K562 (cell line): ENCODE data around the gene ST6GALNAC6. TPM values are rescaled to one million over a fixed set of nuclear protein-coding genes. Genes with fewer than 3 reads are reported as not detected.

Source experiments
- CTCF ChIP-seq, 3 experiments: IDR thresholded peaks in 2 of 3; conservative IDR thresholded peaks in 1 of 3; 2 replicates each; pipeline ENCODE4 v1.5.1; 2011 to 2012; ENCODE audit warnings: low read length in 3 of 3, mild to moderate bottlenecking in 3 of 3, control low read depth in 2 of 3, improper control_type of control experiment in 1 of 3, inconsistent platforms in 1 of 3, low read depth in 1 of 3, mixed read lengths in 1 of 3, moderate library complexity in 1 of 3; ENCODE audit not compliant: insufficient read depth in 2 of 3
- DIDO1 ChIP-seq: fragments of 450-650 bp; IDR thresholded peaks from 2 replicates; pipeline ENCODE4 v1.6.1; 2016; ENCODE audit warnings: low read depth, missing biosample characterization, missing genetic modification characterization
- FOSL1 ChIP-seq: fragments of 200-800 bp; sonication (Bioruptor generic); conservative IDR thresholded peaks from 2 replicates; pipeline ENCODE4 v1.6.1; 2016; ENCODE audit warnings: missing genetic modification characterization, missing compliant biosample characterization
- FOXJ2 ChIP-seq: fragments of 200-800 bp; sonication (Bioruptor generic); IDR thresholded peaks from 2 replicates; pipeline ENCODE4 v1.6.1; 2016; ENCODE audit warnings: missing genetic modification characterization, missing compliant biosample characterization
- FOXJ3 ChIP-seq: sonication (generic); formaldehyde crosslinking; IDR thresholded peaks from 2 replicates; pipeline ENCODE4 v1.4.0; 2020; ENCODE audit warnings: mild to moderate bottlenecking, missing genetic modification reagents
- NBN ChIP-seq: fragments of 450-650 bp; IDR thresholded peaks from 2 replicates; pipeline ENCODE4 v1.6.1; 2016; ENCODE audit warnings: low read depth, mild to moderate bottlenecking
- PHTF2 ChIP-seq: fragments of 250-450 bp; sonication (Bioruptor Pico); IDR thresholded peaks from 2 replicates; pipeline ENCODE4 v1.5.0; 2021; ENCODE audit warnings: mild to moderate bottlenecking
- POLR3G ChIP-seq: IDR thresholded peaks from 2 replicates; pipeline ENCODE4 v1.6.1; 2011; ENCODE audit not compliant: insufficient read length, insufficient replicate concordance; ENCODE audit errors: extremely low read depth
- SIX5 ChIP-seq, 2 experiments: IDR thresholded peaks; 2 replicates each; pipeline ENCODE4 v1.6.1; 2011; ENCODE audit warnings: low read length in 2 of 2, borderline replicate concordance in 1 of 2, low read depth in 1 of 2, mild to moderate bottlenecking in 1 of 2, moderate library complexity in 1 of 2; ENCODE audit not compliant: insufficient read depth in 1 of 2
- SMARCC2 ChIP-seq: fragments of 450-650 bp; IDR thresholded peaks from 2 replicates; pipeline ENCODE4 v1.6.1; 2017; ENCODE audit warnings: antibody characterized with exemption, moderate library complexity, mild to moderate bottlenecking, low read depth
- STAT5B ChIP-seq: fragments of 250-450 bp; sonication (Bioruptor Pico); IDR thresholded peaks from 2 replicates; pipeline ENCODE4 v1.8.0; 2021; ENCODE audit warnings: mild to moderate bottlenecking, inconsistent platforms
- TAF15 ChIP-seq: fragments of 200-400 bp; formaldehyde crosslinking; IDR thresholded peaks from 2 replicates; pipeline ENCODE4 v1.6.1; 2017; ENCODE audit warnings: mild to moderate bottlenecking, low read depth, low read length, moderate library complexity
- TBL1XR1 ChIP-seq, 2 experiments: IDR thresholded peaks; 2 replicates each; pipeline ENCODE4 v1.6.1; 2012; ENCODE audit warnings: improper control_type of control experiment in 2 of 2, low read length in 2 of 2, mild to moderate bottlenecking in 1 of 2
- TFAM ChIP-seq: fragments of 250-450 bp; sonication (Bioruptor Pico); conservative IDR thresholded peaks from 2 replicates; pipeline ENCODE4 v1.5.0; 2021; ENCODE audit warnings: mild to moderate bottlenecking, moderate library complexity
- ZNF165 ChIP-seq: fragments of 250-450 bp; sonication (Bioruptor Pico); IDR thresholded peaks from 2 replicates; pipeline ENCODE4 v1.4.0; 2020; ENCODE audit warnings: borderline replicate concordance
- ZNF324 ChIP-seq: fragments of 250-450 bp; sonication (Bioruptor Pico); IDR thresholded peaks from 2 replicates; pipeline ENCODE4 v1.4.0; 2020; ENCODE audit warnings: mild to moderate bottlenecking
- ZNF431 ChIP-seq: sonication (generic); formaldehyde crosslinking; IDR thresholded peaks from 2 replicates; pipeline ENCODE4 v1.8.0; 2022; ENCODE audit warnings: mild to moderate bottlenecking, missing genetic modification reagents
- ZNF436 ChIP-seq: fragments of 250-450, 450-650 bp; sonication (Bioruptor Pico); formaldehyde crosslinking; IDR thresholded peaks from 2 replicates; pipeline ENCODE4 v1.7.0; 2020; ENCODE audit warnings: mild to moderate bottlenecking
- polyA plus RNA-seq, 8 experiments: library from polyadenylated mRNA; depleted of rRNA in 4 of 8; stranded (reverse) in 5 of 8; unstranded in 3 of 8; fragments of >200 nt; fragmentation: Nextera tagmentation in 2 of 8; fragmentation: Illumina TruSeq in 1 of 8; extraction: Ambion mirVana in 2 of 8; extraction: Trizol in 1 of 8; gene quantifications; 2 replicates each; pipeline versions ENCODE4 v1.2.1 to v1.2.3, GENCODE V29; 2011 to 2014; ENCODE audit warnings: inconsistent platforms in 1 of 8, missing spikeins in 1 of 8
- total RNA-seq, 7 experiments: library from RNA; depleted of rRNA in 6 of 7; stranded (reverse); fragments of >200 nt in 6 of 7; fragmentation: Illumina TruSeq in 2 of 7; extraction: Trizol in 2 of 7; gene quantifications; 2 replicates each; pipeline versions ENCODE4 v1.2.1 to v1.2.3, GENCODE V29; 2011 to 2021; ENCODE audit warnings: low replicate concordance in 1 of 7
- TF ChIP-seq, protein P1 (sequence below): fragments of 250-450 bp; sonication (Bioruptor Pico); IDR thresholded peaks from 2 replicates; pipeline ENCODE4 v1.4.0; 2020; ENCODE audit warnings: mild to moderate bottlenecking, moderate library complexity, borderline replicate concordance
- TF ChIP-seq, protein P2 (sequence below): fragments of 450-650 bp; IDR thresholded peaks from 2 replicates; pipeline ENCODE4 v1.6.1; 2016; ENCODE audit warnings: missing biosample characterization, missing genetic modification characterization
- TF ChIP-seq, protein P3 (sequence below): fragments of 250-450 bp; sonication (Bioruptor Pico); IDR thresholded peaks from 2 replicates; pipeline ENCODE4 v1.8.0; 2022; ENCODE audit warnings: moderate library complexity, mild to moderate bottlenecking, inconsistent platforms

ST6GALNAC6 gene
- total and polyA plus RNA-seq, 9 of the 15 experiments (the other 6 are each of a cell fraction or from before 2014, with no cell fraction given): 0.13 to 23.0 (median 14.5) TPM

GRCh38 chr9:127937388-127938297 is 38.2 kb upstream of the ST6GALNAC6 start, which contains the start of gene DPM2 (continued):
- TF ChIP-seq, protein P1, sequence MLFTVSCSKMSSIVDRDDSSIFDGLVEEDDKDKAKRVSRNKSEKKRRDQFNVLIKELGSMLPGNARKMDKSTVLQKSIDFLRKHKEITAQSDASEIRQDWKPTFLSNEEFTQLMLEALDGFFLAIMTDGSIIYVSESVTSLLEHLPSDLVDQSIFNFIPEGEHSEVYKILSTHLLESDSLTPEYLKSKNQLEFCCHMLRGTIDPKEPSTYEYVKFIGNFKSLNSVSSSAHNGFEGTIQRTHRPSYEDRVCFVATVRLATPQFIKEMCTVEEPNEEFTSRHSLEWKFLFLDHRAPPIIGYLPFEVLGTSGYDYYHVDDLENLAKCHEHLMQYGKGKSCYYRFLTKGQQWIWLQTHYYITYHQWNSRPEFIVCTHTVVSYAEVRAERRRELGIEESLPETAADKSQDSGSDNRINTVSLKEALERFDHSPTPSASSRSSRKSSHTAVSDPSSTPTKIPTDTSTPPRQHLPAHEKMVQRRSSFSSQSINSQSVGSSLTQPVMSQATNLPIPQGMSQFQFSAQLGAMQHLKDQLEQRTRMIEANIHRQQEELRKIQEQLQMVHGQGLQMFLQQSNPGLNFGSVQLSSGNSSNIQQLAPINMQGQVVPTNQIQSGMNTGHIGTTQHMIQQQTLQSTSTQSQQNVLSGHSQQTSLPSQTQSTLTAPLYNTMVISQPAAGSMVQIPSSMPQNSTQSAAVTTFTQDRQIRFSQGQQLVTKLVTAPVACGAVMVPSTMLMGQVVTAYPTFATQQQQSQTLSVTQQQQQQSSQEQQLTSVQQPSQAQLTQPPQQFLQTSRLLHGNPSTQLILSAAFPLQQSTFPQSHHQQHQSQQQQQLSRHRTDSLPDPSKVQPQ: no peak
- TF ChIP-seq ZNF324 (CRISPR knock-in tag) (no peak), CTCF (IDR thresholded peaks at IDR 0.05 in 2 of 3, conservative IDR thresholded peaks at IDR 0.05 in 1 of 3; ENCODE audit: insufficient read depth in 2 of 3, low read depth in 1 of 3, low read length in 3 of 3) (no peak; a peak in 1 of 6 replicates), FOXJ2 (no peak), ZNF165 (CRISPR knock-in tag) (no peak), TAF15 (no peak), TBL1XR1 (IDR thresholded peaks at IDR 0.05; ENCODE audit: low read length in 2 of 2) (peak; percentile 55 to 56; a peak in 2 of 4 replicates), FOSL1 (tag) (no peak), STAT5B (CRISPR knock-in tag) (no peak), ZNF436 (no peak), ZNF431 (no peak), SMARCC2 (no peak), PHTF2 (no peak), NBN (peak; percentile 29; the same call in 1 of the 2 replicates), POLR3G (no peak), TFAM (CRISPR knock-in tag) (no peak), FOXJ3 (CRISPR knock-in tag) (no peak), SIX5 (IDR thresholded peaks at IDR 0.05; ENCODE audit: borderline replicate concordance in 1 of 2, insufficient read depth in 1 of 2, low read depth in 1 of 2, low read length in 2 of 2) (peak; percentile 81 to 82), DIDO1 (tag) (no peak)
- TF ChIP-seq, protein P2, sequence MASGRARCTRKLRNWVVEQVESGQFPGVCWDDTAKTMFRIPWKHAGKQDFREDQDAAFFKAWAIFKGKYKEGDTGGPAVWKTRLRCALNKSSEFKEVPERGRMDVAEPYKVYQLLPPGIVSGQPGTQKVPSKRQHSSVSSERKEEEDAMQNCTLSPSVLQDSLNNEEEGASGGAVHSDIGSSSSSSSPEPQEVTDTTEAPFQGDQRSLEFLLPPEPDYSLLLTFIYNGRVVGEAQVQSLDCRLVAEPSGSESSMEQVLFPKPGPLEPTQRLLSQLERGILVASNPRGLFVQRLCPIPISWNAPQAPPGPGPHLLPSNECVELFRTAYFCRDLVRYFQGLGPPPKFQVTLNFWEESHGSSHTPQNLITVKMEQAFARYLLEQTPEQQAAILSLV (tag): no peak
- TF ChIP-seq, protein P3, sequence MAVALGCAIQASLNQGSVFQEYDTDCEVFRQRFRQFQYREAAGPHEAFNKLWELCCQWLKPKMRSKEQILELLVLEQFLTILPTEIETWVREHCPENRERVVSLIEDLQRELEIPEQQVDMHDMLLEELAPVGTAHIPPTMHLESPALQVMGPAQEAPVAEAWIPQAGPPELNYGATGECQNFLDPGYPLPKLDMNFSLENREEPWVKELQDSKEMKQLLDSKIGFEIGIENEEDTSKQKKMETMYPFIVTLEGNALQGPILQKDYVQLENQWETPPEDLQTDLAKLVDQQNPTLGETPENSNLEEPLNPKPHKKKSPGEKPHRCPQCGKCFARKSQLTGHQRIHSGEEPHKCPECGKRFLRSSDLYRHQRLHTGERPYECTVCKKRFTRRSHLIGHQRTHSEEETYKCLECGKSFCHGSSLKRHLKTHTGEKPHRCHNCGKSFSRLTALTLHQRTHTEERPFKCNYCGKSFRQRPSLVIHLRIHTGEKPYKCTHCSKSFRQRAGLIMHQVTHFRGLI: no peak
